Parathyroid adenoma (tissue), 2 donors: ENCODE results near the gene SAMD3.

Experiments
- H2AFZ ChIP-seq: fragments of 300-600 bp; sonication (generic); one replicate; pipeline ENCODE4 v1.7.0; 2017; ENCODE audit warnings: antibody characterized with exemption, mild to moderate bottlenecking
- H3K27ac ChIP-seq: fragments of 300-600 bp; sonication (generic); one replicate; pipeline ENCODE4 v1.7.0; 2017
- H3K27me3 ChIP-seq: fragments of 300-600 bp; sonication (generic); one replicate; pipeline ENCODE4 v1.7.0; 2017; ENCODE audit warnings: low read length; ENCODE audit not compliant: control insufficient read depth, insufficient read depth
- H3K36me3 ChIP-seq: fragments of 300-600 bp; sonication (generic); one replicate; pipeline ENCODE4 v1.7.0; 2017; ENCODE audit warnings: low read length; ENCODE audit not compliant: control insufficient read depth, insufficient read depth
- H3K4me1 ChIP-seq: fragments of 300-600 bp; sonication (generic); one replicate; pipeline ENCODE4 v1.7.0; 2017; ENCODE audit warnings: control low read depth
- H3K4me2 ChIP-seq: fragments of 300-600 bp; sonication (generic); one replicate; pipeline ENCODE4 v1.7.0; 2017; ENCODE audit warnings: low read length
- H3K4me3 ChIP-seq: fragments of 300-600 bp; sonication (generic); one replicate; pipeline ENCODE4 v1.7.0; 2017; ENCODE audit warnings: low read depth, low read length
- H3K79me2 ChIP-seq: fragments of 300-600 bp; sonication (generic); one replicate; pipeline ENCODE4 v1.7.0; 2017; ENCODE audit warnings: control low read depth
- H3K9ac ChIP-seq: fragments of 300-600 bp; sonication (generic); one replicate; pipeline ENCODE4 v1.7.0; 2017; ENCODE audit warnings: mild to moderate bottlenecking
- H3K9me3 ChIP-seq: fragments of 300-600 bp; sonication (generic); one replicate; pipeline ENCODE4 v1.7.0; 2017; ENCODE audit warnings: low read length; ENCODE audit not compliant: control insufficient read depth
- TF ChIP-seq, protein P1 (sequence below): fragments of 300-600 bp; sonication (generic); IDR thresholded peaks from one replicate; pipeline ENCODE4 v1.7.0; 2017; ENCODE audit warnings: antibody characterized with exemption, mild to moderate bottlenecking
- donor health status: primary hyperparathyroidism.

The SAMD3 gene

DNA sequence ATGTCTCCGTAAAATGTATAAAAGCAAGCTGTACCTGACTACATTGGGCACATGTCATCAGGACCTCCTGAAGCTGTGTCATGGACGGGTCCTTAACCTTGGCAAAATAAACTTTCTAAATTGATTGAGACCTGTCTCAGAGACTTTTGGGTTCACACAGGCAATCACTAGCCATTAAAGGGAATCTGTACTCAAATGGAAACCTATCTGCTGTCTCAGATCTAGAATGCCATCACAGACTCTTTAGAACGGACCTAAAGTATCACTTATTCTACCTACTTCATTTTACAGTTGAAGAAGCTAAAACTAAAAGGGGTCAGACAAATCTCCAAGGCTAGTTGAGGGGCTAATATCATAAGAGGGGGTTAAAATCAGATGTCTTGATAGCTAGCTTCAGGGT is 11.1 kb downstream of the SAMD3 start:
- TF ChIP-seq, protein P1, sequence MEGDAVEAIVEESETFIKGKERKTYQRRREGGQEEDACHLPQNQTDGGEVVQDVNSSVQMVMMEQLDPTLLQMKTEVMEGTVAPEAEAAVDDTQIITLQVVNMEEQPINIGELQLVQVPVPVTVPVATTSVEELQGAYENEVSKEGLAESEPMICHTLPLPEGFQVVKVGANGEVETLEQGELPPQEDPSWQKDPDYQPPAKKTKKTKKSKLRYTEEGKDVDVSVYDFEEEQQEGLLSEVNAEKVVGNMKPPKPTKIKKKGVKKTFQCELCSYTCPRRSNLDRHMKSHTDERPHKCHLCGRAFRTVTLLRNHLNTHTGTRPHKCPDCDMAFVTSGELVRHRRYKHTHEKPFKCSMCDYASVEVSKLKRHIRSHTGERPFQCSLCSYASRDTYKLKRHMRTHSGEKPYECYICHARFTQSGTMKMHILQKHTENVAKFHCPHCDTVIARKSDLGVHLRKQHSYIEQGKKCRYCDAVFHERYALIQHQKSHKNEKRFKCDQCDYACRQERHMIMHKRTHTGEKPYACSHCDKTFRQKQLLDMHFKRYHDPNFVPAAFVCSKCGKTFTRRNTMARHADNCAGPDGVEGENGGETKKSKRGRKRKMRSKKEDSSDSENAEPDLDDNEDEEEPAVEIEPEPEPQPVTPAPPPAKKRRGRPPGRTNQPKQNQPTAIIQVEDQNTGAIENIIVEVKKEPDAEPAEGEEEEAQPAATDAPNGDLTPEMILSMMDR = no peak
- Histone ChIP-seq H3K9ac (no peak overlapping the region), H3K4me2 (no peak overlapping the region), H3K4me1 (no peaks in the 10 kb centered on the region), H3K9me3 (no peaks in the 10 kb centered on the region), H3K27ac (no peak overlapping the region), H2AFZ (no peak overlapping the region), H3K4me3 (no peak overlapping the region), H3K79me2 (no peaks in the 10 kb centered on the region), H3K27me3 (no peaks in the 10 kb centered on the region), H3K36me3 (no peaks in the 10 kb centered on the region)

DNA sequence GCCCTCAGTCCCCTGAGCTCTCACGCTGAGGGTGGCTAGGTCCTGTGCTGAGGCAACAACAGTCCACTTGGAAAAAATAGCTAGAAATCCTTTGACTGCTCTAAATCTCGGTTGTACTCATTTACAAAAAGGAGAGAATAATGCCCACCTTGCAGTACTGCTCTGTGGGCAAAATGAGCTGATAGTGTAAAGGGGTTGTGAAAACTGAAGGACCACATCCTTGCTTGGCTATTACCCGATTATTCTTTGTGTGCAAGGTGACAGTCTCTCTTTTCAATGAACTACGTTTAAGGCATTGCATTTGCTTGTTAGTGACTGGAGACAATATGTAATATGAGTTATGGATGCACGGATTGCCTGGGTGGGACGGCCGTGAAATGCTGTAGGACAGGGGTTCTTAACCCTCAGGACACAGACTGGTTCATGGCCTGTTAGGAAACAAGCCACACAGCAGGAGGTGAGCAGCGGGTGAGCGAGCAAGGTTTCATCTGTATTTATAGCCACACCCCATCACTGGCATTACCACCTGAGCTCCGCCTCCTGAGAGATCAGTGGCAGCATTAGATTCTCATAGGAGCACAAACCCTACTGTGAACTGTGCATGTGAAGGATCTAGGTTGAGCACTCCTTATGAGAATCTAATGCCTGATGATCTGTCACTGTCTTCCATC is 14.6 kb downstream of the SAMD3 start:
- H3K79me2 ChIP-seq = no peaks in the 10 kb centered on the region
- TF ChIP-seq, protein P1 = no peak
- H3K4me3 ChIP-seq = no peak overlapping the region
- no peaks in the 10 kb centered on the region for H3K36me3 ChIP-seq
- no peak overlapping the region for H3K9ac ChIP-seq
- no peaks in the 10 kb centered on the region for H3K9me3 ChIP-seq
- H3K4me2 ChIP-seq = no peak overlapping the region
- no peaks in the 10 kb centered on the region for H3K4me1 ChIP-seq
- no peak overlapping the region for H3K27ac ChIP-seq
- no peak overlapping the region for H2AFZ ChIP-seq
- no peaks in the 10 kb centered on the region for H3K27me3 ChIP-seq

DNA sequence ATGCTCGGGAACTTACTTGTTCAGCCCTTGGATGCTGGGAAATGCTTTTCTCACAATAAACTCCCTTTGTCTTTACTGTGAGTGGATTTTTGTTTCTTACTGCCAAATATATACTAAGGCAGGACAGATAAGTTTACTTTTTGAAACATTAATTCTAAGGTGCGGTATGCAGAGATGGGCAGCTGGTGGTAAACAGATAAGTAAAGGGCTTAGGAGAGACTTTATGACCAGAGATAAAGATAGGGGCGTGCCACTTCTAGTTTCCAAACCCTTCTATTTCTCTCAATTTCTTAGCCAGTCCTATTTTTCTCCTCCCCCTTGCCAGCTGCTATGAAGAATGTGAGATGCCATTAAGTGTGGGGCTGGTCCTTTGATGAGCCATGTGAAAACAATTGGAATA is 16.3 kb downstream of the SAMD3 start:
- no peaks in the 10 kb centered on the region for H3K79me2 ChIP-seq
- no peaks in the 10 kb centered on the region for H3K36me3 ChIP-seq
- H3K27ac ChIP-seq = no peak overlapping the region
- no peaks in the 10 kb centered on the region for H3K27me3 ChIP-seq
- H3K4me1 ChIP-seq = no peaks in the 10 kb centered on the region
- H3K9me3 ChIP-seq = no peaks in the 10 kb centered on the region
- H3K9ac ChIP-seq = no peak overlapping the region
- no peak overlapping the region for H2AFZ ChIP-seq
- H3K4me3 ChIP-seq = no peak overlapping the region
- TF ChIP-seq, protein P1 = no peak
- H3K4me2 ChIP-seq = no peak overlapping the region

DNA sequence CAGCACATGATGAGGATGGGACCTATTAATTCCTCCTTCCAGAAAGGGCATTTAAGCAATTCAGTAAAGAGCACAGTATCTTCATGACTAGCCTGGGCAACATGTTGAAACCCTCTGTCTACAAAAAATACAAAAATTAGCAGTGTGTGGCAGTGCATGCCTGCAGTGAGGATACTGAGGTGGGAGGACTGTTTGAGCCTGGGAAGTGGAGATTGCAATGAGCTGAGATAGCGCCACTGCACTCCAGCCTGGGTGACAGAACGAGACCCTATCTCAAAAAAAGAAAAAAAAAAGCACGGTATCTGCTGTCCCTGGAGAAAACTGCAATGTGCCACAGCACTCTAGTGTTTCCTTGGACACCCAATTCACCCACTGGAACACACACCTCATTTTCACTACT is 18.4 kb downstream of the SAMD3 start:
- no peaks in the 10 kb centered on the region for H3K9me3 ChIP-seq
- H3K4me1 ChIP-seq = no peaks in the 10 kb centered on the region
- TF ChIP-seq, protein P1 = no peak
- H3K27ac ChIP-seq = no peak overlapping the region
- no peak overlapping the region for H3K4me2 ChIP-seq
- no peaks in the 10 kb centered on the region for H3K79me2 ChIP-seq
- H2AFZ ChIP-seq = no peak overlapping the region
- H3K4me3 ChIP-seq = no peak overlapping the region
- no peak overlapping the region for H3K9ac ChIP-seq
- H3K36me3 ChIP-seq = no peaks in the 10 kb centered on the region
- H3K27me3 ChIP-seq = no peaks in the 10 kb centered on the region

DNA sequence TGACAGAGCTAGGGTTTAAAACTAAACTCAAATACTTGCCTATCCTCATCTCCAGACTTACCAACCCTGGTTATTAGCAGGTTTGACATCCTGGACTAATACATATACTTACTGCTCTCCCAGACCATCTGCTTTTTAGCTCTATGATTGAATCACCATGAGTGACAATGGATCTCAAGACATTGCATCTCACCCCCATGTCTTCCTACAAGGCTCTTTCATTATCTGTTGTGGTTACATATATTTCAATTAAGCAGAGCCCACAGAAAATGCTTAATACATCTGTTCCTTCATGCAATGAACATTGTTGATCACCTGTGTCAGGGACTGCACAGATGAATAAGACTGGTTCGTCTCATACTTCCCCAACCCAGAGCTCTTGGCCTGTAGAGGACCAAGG is 19.4 kb downstream of the SAMD3 start:
- no peaks in the 10 kb centered on the region for H3K79me2 ChIP-seq
- no peaks in the 10 kb centered on the region for H3K27me3 ChIP-seq
- no peaks in the 10 kb centered on the region for H3K9me3 ChIP-seq
- H3K4me3 ChIP-seq = no peak overlapping the region
- no peak overlapping the region for H2AFZ ChIP-seq
- TF ChIP-seq, protein P1 = no peak
- H3K9ac ChIP-seq = no peak overlapping the region
- H3K4me1 ChIP-seq = no peaks in the 10 kb centered on the region
- H3K4me2 ChIP-seq = no peak overlapping the region
- H3K27ac ChIP-seq = no peak overlapping the region
- no peaks in the 10 kb centered on the region for H3K36me3 ChIP-seq
